ENCODE results near the gene FLT3. TPM values are rescaled to one million over a fixed set of nuclear protein-coding genes. Genes with fewer than 3 reads are reported as not detected.
A peak's percentile ranks its signal among the peaks of the same experiment; 100 is the strongest.

The FLT3 gene
- total and polyA plus RNA-seq, 2 experiments from 2014 or later = 0.06 TPM; not detected in 1

DNA sequence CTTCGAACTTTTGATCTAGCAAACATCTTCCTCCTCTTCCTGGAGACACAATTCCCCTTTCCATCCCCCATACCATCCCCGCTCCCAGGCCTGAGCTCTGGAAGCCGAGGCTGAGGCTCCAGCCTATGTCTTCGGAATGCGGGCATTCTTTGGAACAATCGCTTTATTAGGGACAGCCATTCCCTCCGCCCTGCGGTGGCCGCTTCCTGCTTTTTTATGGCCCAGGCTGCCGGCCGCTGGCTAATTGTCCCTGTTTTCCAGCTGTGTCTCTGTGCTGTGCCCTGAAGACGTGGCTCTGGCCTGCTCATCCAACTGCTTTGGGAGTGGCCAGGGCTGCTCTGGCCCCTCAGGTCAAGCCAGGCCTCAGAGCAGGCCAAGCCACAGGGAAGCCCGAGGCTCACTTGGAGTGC lies 129.1 kb downstream of the FLT3 start:
- no peak overlapping the region for H3K4me3 ChIP-seq
- TF ChIP-seq, protein P1, sequence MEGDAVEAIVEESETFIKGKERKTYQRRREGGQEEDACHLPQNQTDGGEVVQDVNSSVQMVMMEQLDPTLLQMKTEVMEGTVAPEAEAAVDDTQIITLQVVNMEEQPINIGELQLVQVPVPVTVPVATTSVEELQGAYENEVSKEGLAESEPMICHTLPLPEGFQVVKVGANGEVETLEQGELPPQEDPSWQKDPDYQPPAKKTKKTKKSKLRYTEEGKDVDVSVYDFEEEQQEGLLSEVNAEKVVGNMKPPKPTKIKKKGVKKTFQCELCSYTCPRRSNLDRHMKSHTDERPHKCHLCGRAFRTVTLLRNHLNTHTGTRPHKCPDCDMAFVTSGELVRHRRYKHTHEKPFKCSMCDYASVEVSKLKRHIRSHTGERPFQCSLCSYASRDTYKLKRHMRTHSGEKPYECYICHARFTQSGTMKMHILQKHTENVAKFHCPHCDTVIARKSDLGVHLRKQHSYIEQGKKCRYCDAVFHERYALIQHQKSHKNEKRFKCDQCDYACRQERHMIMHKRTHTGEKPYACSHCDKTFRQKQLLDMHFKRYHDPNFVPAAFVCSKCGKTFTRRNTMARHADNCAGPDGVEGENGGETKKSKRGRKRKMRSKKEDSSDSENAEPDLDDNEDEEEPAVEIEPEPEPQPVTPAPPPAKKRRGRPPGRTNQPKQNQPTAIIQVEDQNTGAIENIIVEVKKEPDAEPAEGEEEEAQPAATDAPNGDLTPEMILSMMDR (IDR thresholded peaks at IDR 0.05; ENCODE audit: low read depth, low read length) = no peak
- no peak for DNase-seq (ENCODE audit: low read depth in 1 of 2, low spot score in 1 of 2)
- H3K9me3 ChIP-seq (ENCODE audit: low read depth) = no peaks in the 10 kb centered on the region
- no peaks in the 10 kb centered on the region for H3K36me3 ChIP-seq
- no peak overlapping the region for H3K27ac ChIP-seq
- no peaks in the 10 kb centered on the region for H3K4me1 ChIP-seq (ENCODE audit: low read depth)
- H3K27me3 ChIP-seq = peaks cover 100% of the 10 kb centered on the region

DNA sequence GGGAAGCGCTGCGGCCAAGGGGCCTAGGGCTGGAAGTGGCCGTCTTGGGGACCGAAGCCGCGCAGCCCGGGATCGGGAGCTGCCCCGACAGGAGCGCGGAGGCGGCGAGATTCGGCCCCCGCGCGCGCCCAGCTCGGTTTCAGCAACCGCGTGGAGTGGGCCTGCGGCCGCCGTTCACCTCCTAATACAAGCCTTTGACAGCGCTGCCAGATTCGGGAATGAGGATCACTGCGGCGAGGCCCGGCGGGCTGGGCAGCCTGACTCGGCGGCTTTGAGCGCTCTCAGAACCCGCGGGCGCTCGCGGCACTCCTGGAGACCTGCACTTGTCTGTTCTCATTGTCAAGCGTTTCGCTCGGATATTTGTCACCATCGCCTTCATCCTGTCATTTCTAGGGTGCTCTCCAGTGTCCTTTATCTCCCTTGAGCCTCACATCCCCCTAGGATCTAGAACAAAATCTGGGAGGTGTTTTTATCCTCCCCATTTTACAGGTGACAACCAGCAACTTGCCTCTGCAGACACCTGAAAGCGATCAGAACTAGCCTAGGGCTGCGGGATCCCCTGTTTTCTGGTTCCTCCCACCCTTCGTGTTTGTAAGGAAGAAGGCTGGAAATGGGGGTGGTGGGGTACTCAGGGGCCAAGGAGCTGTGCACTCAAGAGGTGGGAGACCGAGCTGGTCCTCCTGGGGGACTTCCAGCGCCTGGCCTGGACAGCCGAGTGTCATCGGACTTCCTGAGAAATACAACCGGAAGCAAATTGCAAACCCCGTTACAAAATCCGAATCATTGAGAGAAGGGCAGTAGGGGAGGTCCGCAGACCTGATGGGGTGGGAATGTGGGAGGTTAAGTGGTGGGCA lies 129.8 kb downstream of the FLT3 start:
- Histone ChIP-seq H3K27me3 (peaks cover 100% of the 10 kb centered on the region), H3K9me3 (ENCODE audit: low read depth) (no peaks in the 10 kb centered on the region), H3K36me3 (no peaks in the 10 kb centered on the region), H3K4me1 (ENCODE audit: low read depth) (no peaks in the 10 kb centered on the region), H3K27ac (no peak overlapping the region), H3K4me3 (no peak overlapping the region)
- TF ChIP-seq, protein P1 (IDR thresholded peaks at IDR 0.05; ENCODE audit: low read depth, low read length) = no peak
- DNase-seq (ENCODE audit: low read depth in 1 of 2, low spot score in 1 of 2) = no peak

DNA sequence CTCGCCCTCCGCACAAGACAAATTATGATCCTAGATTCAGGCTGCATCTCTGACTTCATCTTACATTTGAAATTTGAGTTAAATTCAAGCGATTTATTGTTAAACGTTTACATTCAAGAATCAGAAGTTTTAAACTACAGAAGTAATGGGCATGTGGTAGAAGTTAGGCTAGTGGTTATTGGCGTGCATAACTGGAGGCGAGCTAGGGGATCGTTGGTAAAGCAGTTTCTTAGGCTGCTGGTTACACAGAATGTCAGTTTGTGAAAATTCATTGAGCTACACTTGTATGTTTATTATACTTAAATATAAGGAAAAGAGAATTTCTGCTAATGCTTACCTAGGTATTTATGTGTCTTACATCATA lies 130.5 kb downstream of the FLT3 start:
- Histone ChIP-seq H3K4me3 (no peak overlapping the region), H3K36me3 (no peaks in the 10 kb centered on the region), H3K27me3 (peaks cover 100% of the 10 kb centered on the region), H3K9me3 (ENCODE audit: low read depth) (no peaks in the 10 kb centered on the region), H3K4me1 (ENCODE audit: low read depth) (no peaks in the 10 kb centered on the region), H3K27ac (no peak overlapping the region)
- TF ChIP-seq, protein P1 (IDR thresholded peaks at IDR 0.05; ENCODE audit: low read depth, low read length) = no peak
- DNase-seq (ENCODE audit: low read depth in 1 of 2, low spot score in 1 of 2) = no peak

DNA sequence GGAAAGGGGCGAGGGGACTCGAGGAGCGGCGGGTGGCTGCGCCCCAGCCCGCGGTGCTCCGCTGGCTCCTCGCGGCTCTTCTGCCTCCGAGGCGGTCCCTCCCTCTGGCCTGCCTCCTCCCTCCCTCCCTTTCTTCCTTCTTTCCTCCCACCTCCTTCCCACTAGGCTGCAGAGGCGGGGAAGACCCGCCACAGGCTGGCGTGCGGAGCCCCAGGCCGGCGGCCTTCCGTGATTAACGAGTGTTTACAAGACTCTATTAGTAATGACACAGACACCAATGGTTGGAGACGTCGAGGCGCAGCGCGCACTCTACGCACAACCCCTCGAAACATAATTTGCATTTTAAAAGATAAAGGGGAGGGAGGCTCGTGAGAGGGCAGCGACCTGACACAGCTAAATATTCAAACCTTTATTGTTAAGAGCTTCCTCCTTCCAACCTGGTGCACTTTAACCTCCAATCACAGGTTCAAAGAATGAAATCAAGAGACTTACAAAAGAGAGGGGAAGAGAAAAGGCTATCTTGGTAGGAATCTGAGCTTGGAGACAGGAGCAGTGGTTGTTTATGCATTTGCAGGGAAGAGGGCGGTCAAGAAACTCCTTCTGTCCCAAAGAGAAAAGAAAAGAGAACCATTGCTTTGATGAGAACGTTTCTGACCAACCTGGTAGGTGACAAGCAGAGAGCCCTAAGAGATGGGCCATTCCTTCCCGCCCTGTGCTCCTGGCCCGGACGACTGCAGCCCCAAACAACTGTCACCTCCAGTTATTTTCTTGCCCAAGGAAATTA lies 131.1 kb downstream of the FLT3 start, which contains the start of gene CDX2:
Gene CDX2 (minus strand): TSS at position 234 of the 784 bp plus-strand sequence. CDS start 309 bp downstream, outside the sequence.
- no peak for DNase-seq (ENCODE audit: low read depth in 1 of 2, low spot score in 1 of 2)
- TF ChIP-seq, protein P1 (IDR thresholded peaks at IDR 0.05; ENCODE audit: low read depth, low read length) = no peak
- peak within 1 kb of the TSS; percentile 9 for H3K4me3 ChIP-seq
- H3K9me3 ChIP-seq (ENCODE audit: low read depth) = no peaks in the 10 kb centered on the region
- H3K27ac ChIP-seq = no peak within 1 kb of the TSS
- no peaks in the 10 kb centered on the region for H3K4me1 ChIP-seq (ENCODE audit: low read depth)
- H3K27me3 ChIP-seq = peaks cover 100% of the 10 kb centered on the region
- H3K36me3 ChIP-seq = no peaks in the 10 kb centered on the region

DNA sequence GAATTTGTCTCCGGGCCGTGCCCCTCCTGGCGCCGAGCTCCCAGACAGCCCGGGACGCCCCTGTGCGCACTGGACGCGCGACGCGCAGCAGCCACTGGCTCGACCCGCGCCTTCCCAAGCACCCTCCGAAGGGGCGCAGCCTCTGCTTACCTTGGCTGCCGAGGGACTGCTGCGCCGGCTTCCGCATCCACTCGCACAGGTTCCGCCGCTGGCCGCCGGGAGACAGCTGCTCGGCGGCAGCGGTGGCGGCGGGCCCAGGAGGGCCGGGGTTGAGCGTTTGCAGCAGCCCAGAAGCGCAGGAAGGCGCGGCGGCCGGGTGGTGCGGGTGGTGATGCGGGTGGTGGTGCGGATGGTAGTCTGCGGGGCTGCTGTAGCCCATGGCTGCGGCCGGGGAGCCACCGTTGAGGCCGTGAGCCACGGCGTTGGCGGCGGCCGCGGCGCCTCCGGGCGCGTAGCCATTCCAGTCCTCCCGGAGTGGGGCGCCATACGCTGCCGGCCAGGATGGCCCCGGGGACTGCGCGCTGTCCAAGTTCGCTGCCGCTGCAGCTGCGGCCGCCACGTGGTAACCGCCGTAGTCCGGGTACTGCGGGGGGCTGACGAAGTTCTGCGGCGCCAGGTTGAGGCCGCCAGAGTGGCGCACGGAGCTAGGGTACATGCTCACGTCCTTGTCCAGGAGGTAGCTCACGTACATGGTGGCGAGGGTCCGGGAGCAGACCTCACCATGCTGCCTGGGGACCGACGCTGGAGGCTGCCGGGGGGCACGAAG lies 131.9 kb downstream of the FLT3 start:
- Histone ChIP-seq H3K27me3 (peaks cover 100% of the 10 kb centered on the region), H3K9me3 (ENCODE audit: low read depth) (no peaks in the 10 kb centered on the region), H3K36me3 (no peaks in the 10 kb centered on the region), H3K4me3 (peak overlapping the region; percentile 9), H3K27ac (no peak overlapping the region), H3K4me1 (ENCODE audit: low read depth) (no peaks in the 10 kb centered on the region)
- TF ChIP-seq, protein P1 (IDR thresholded peaks at IDR 0.05; ENCODE audit: low read depth, low read length) = no peak
- DNase-seq (ENCODE audit: low read depth in 1 of 2, low spot score in 1 of 2) = no peak

All from cardiac muscle cell (in vitro differentiated cells and primary cell).